ENCODE measurements around the gene ATF6B.

DNA sequence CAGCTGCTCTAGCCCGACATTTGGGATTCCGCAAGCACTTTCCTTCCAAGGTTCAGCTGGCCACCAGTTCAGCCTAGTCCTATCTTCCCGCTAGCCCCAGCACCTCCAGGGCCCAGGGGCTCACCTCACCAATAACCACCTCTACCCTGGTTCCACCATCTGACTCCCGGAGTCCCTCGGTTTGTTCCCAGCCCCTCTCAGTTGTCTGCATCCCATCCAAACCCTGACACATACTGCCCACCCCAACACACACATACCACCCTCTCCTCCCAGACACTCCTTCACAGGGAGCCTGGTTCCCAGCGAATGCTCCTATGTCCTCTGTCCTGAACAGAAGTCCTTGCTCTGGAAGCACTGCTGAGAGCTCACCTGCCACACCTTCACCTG is 19.3 kb downstream of the ATF6B start:
- TF ChIP-seq, protein P1, sequence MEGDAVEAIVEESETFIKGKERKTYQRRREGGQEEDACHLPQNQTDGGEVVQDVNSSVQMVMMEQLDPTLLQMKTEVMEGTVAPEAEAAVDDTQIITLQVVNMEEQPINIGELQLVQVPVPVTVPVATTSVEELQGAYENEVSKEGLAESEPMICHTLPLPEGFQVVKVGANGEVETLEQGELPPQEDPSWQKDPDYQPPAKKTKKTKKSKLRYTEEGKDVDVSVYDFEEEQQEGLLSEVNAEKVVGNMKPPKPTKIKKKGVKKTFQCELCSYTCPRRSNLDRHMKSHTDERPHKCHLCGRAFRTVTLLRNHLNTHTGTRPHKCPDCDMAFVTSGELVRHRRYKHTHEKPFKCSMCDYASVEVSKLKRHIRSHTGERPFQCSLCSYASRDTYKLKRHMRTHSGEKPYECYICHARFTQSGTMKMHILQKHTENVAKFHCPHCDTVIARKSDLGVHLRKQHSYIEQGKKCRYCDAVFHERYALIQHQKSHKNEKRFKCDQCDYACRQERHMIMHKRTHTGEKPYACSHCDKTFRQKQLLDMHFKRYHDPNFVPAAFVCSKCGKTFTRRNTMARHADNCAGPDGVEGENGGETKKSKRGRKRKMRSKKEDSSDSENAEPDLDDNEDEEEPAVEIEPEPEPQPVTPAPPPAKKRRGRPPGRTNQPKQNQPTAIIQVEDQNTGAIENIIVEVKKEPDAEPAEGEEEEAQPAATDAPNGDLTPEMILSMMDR (conservative IDR thresholded peaks at IDR 0.05; ENCODE audit: low read depth, low read length), result no peak
- TF ChIP-seq EZH2 (IDR thresholded peaks at IDR 0.05; ENCODE audit: borderline replicate concordance, low read depth, low read length, poor library complexity, severe bottlenecking), result no peak
